GM12878 (cell line): ENCODE data around the gene HMX3. TPM values are rescaled to one million over a fixed set of nuclear protein-coding genes. Genes with fewer than 3 reads are reported as not detected.

Source experiments
- ATAC-seq: fragments of 200-7000 bp; cut with Tn5 transposase; 3 replicates; pipeline ENCODE4 v1.9.1; 2020; ENCODE audit warnings: mild to moderate bottlenecking, moderate library complexity
- BruUV-seq: library from RNA; stranded (reverse); fragments of 400-500 nt; replicated peaks from 2 replicates; lab custom pipeline; 2021; lab: Mats Ljungman, UMichigan
- CTCF ChIA-PET: fragments of 300-600 bp; sonication (Branson Sonifier 250); formaldehyde crosslinking; extraction: SDS; loops from one replicate; lab custom pipeline; 2021; ENCODE audit warnings: inconsistent platforms; lab: Yijun Ruan, JAX
- POLR2A ChIA-PET: fragments of 350-600 bp; formaldehyde crosslinking; extraction: SDS; loops from one replicate; lab custom pipeline; 2021; ENCODE audit warnings: inconsistent platforms; lab: Charles Lee
- RAD21 ChIA-PET: fragments of 300-600 bp; sonication (Branson Sonifier 250); formaldehyde crosslinking; loops from one replicate; lab custom pipeline; 2023; ENCODE audit warnings: antibody characterized with exemption; ENCODE audit not compliant: unreplicated experiment; lab: Charles Lee
- SMC1A ChIA-PET: fragments of 300-600 bp; sonication (Branson Sonifier 250); formaldehyde crosslinking; loops from one replicate; lab custom pipeline; 2023; ENCODE audit not compliant: unreplicated experiment, uncharacterized antibody; lab: Charles Lee
- DNase-seq: peaks from one replicate; pipeline ENCODE4 v3.0.0-alpha.2; 2011; ENCODE audit warnings: low read depth, low spot score
- FAIRE-seq: peaks from 3 replicates; lab custom pipeline; 2011; peaks lifted over from hg19 to GRCh38; lab: Jason Lieb, UNC
- H2AFZ ChIP-seq: 2 replicates; pipeline ENCODE4 v1.6.0; 2011; ENCODE audit warnings: low read depth, low read length, control low read depth; ENCODE audit not compliant: control insufficient read depth
- H3K27ac ChIP-seq: 2 replicates; pipeline ENCODE4 v1.5.1; 2011; ENCODE audit warnings: control low read depth; ENCODE audit not compliant: control insufficient read depth, insufficient read depth
- H3K27me3 ChIP-seq, 2 experiments: replicated peaks in 1 of 2; 2 replicates each; pipeline versions ENCODE4 v1.6.0 to v1.6.1; 2011; ENCODE audit warnings: low read length in 1 of 2; ENCODE audit not compliant: control insufficient read depth in 2 of 2, insufficient read depth in 2 of 2
- H3K36me3 ChIP-seq, 2 experiments: 2 replicates each; pipeline ENCODE4 v1.5.1; 2011; ENCODE audit warnings: low read length in 1 of 2; ENCODE audit not compliant: control insufficient read depth in 2 of 2, insufficient read depth in 2 of 2
- H3K4me1 ChIP-seq: 2 replicates; pipeline ENCODE4 v1.6.1; 2011; ENCODE audit warnings: mild to moderate bottlenecking, low read length, moderate library complexity, mixed read lengths; ENCODE audit not compliant: control insufficient read depth, insufficient read depth
- H3K4me2 ChIP-seq: 2 replicates; pipeline ENCODE4 v1.6.0; 2011; ENCODE audit warnings: control low read depth; ENCODE audit not compliant: control insufficient read depth, insufficient read depth
- H3K4me3 ChIP-seq: fragments of 200-600 bp; sonication (generic); 2 replicates; pipeline ENCODE4 v1.5.1; 2016
- H3K79me2 ChIP-seq: 2 replicates; pipeline ENCODE4 v1.6.0; 2011; ENCODE audit warnings: low read length; ENCODE audit not compliant: control insufficient read depth, insufficient read depth
- H3K9ac ChIP-seq: 2 replicates; pipeline ENCODE4 v1.8.0; 2011; ENCODE audit warnings: low read length, control low read depth, mixed read lengths; ENCODE audit not compliant: control insufficient read depth, insufficient read depth
- H3K9me3 ChIP-seq: replicated peaks from 3 replicates; pipeline ENCODE4 v1.5.1; 2011; ENCODE audit warnings: mild to moderate bottlenecking, low read length; ENCODE audit not compliant: control insufficient read depth, insufficient read depth
- H4K20me1 ChIP-seq: 2 replicates; pipeline ENCODE4 v1.6.0; 2011; ENCODE audit not compliant: control insufficient read depth, insufficient read depth
- CHD2 ChIP-seq: IDR thresholded peaks from 2 replicates; pipeline ENCODE4 v1.6.1; 2011; ENCODE audit warnings: low read depth, low read length, improper control_type of control experiment, borderline replicate concordance
- PAX5 ChIP-seq: IDR thresholded peaks from 2 replicates; pipeline ENCODE4 v1.6.1; 2011; ENCODE audit warnings: low read depth, low read length, borderline replicate concordance
- RBBP5 ChIP-seq: fragments of 200-600 bp; sonication (generic); conservative IDR thresholded peaks from 2 replicates; pipeline ENCODE4 v1.6.1; 2016
- SIN3A ChIP-seq: IDR thresholded peaks from 2 replicates; pipeline ENCODE4 v1.6.1; 2012; ENCODE audit warnings: low read depth, low read length, improper control_type of control experiment
- SKIL ChIP-seq: fragments of 450-650 bp; IDR thresholded peaks from 2 replicates; pipeline ENCODE4 v1.6.1; 2017; ENCODE audit warnings: mild to moderate bottlenecking, low read depth, inconsistent platforms; ENCODE audit not compliant: poor library complexity, severe bottlenecking
- SMARCA5 ChIP-seq: fragments of 450-650 bp; IDR thresholded peaks from 2 replicates; pipeline ENCODE4 v1.6.1; 2017; ENCODE audit warnings: mild to moderate bottlenecking
- SMC3 ChIP-seq: IDR thresholded peaks from 2 replicates; pipeline ENCODE4 v1.6.1; 2011; ENCODE audit warnings: low read length, improper control_type of control experiment, borderline replicate concordance
- ZBED1 ChIP-seq: IDR thresholded peaks from 2 replicates; pipeline ENCODE4 v1.6.1; 2016; ENCODE audit warnings: borderline replicate concordance
- ZNF217 ChIP-seq: fragments of 450-650 bp; IDR thresholded peaks from 2 replicates; pipeline ENCODE4 v1.6.1; 2017; ENCODE audit warnings: antibody characterized with exemption, mild to moderate bottlenecking
- ZZZ3 ChIP-seq: IDR thresholded peaks from 2 replicates; pipeline ENCODE4 v1.6.1; 2011; ENCODE audit warnings: low read depth; ENCODE audit not compliant: control insufficient read depth, insufficient read length
- WGBS: methylation state at CpG from one replicate; pipeline ENCODE4 v1.1.6; 2016; ENCODE audit warnings: low lambda C conversion rate; ENCODE audit not compliant: insufficient replicate concordance, insufficient coverage; ENCODE audit errors: missing lambda C conversion rate; 5-methylcytosine and 5-hydroxymethylcytosine counted together
- in situ Hi-C: fragments of 300-500 bp; cut with MboI; formaldehyde crosslinking; loops from 9 replicates; pipeline ENCODE4 v1.14.3; 2018; ENCODE audit warnings: mixed read lengths
- intact Hi-C: fragments of 100-400 bp; cut with micrococcal nuclease; formaldehyde crosslinking; loops from one replicate; pipeline ENCODE4 v1.14.2; 2022; ENCODE audit not compliant: unreplicated experiment
- polyA plus RNA-seq, 11 experiments: library from polyadenylated mRNA; depleted of rRNA in 4 of 11; unstranded in 6 of 11; stranded (reverse) in 5 of 11; fragments of >200 nt; fragmentation: Nextera tagmentation in 4 of 11; fragmentation: Illumina TruSeq in 1 of 11; extraction: Ambion mirVana in 4 of 11; extraction: Trizol in 1 of 11; gene quantifications; 1 replicate in 1 of 11; 2 replicates in 10 of 11; pipeline versions ENCODE4 v1.2.1 to v1.2.3, GENCODE V29; 2011 to 2016; ENCODE audit warnings: inconsistent platforms in 2 of 11, missing spikeins in 2 of 11, low read depth in 1 of 11
- total RNA-seq, 4 experiments: library from RNA; depleted of rRNA in 3 of 4; stranded (reverse); fragments of >200 nt in 3 of 4; fragmentation: Illumina TruSeq in 1 of 4; extraction: Trizol in 1 of 4; gene quantifications; 2 replicates each; pipeline versions ENCODE4 v1.2.1 to v1.2.3, GENCODE V29; 2013 to 2021
- TF ChIP-seq, protein P1 (sequence below), 3 experiments: IDR thresholded peaks in 2 of 3; conservative IDR thresholded peaks in 1 of 3; 2 replicates each; pipeline ENCODE4 v1.5.1; 2011; ENCODE audit warnings: low read depth in 3 of 3, low read length in 3 of 3, mild to moderate bottlenecking in 3 of 3, control low read depth in 2 of 3, moderate library complexity in 2 of 3, inconsistent platforms in 1 of 3, mixed read lengths in 1 of 3; ENCODE audit not compliant: control insufficient read depth in 2 of 3, insufficient read depth in 1 of 3; ENCODE audit errors: extremely low read depth in 1 of 3

The HMX3 gene
- total and polyA plus RNA-seq, 10 of the 15 experiments (the other 5 are each of a cell fraction or from before 2014, with no cell fraction given), result 0.63 to 60.5 (median 15.3) TPM; not detected in 2

GRCh38 chr10:123144697-123145541 lies 9.1 kb downstream of the HMX3 start:
- TF ChIP-seq SKIL (no peak), CHD2 (no peak), SMC3 (0 out of 2 replicates have a peak, but pooled peaks have one; percentile 24), ZNF217 (no peak), PAX5 (no peak), SMARCA5 (no peak), SIN3A (no peak), ZZZ3 (no peak), ZBED1 (no peak), RBBP5 (no peak)
- TF ChIP-seq, protein P1, sequence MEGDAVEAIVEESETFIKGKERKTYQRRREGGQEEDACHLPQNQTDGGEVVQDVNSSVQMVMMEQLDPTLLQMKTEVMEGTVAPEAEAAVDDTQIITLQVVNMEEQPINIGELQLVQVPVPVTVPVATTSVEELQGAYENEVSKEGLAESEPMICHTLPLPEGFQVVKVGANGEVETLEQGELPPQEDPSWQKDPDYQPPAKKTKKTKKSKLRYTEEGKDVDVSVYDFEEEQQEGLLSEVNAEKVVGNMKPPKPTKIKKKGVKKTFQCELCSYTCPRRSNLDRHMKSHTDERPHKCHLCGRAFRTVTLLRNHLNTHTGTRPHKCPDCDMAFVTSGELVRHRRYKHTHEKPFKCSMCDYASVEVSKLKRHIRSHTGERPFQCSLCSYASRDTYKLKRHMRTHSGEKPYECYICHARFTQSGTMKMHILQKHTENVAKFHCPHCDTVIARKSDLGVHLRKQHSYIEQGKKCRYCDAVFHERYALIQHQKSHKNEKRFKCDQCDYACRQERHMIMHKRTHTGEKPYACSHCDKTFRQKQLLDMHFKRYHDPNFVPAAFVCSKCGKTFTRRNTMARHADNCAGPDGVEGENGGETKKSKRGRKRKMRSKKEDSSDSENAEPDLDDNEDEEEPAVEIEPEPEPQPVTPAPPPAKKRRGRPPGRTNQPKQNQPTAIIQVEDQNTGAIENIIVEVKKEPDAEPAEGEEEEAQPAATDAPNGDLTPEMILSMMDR (IDR thresholded peaks at IDR 0.05 in 2 of 3, conservative IDR thresholded peaks at IDR 0.05 in 1 of 3; ENCODE audit: control insufficient read depth in 2 of 3, extremely low read depth in 1 of 3, insufficient read depth in 1 of 3, low read depth in 3 of 3, low read length in 3 of 3), result peak in 1 of 3 experiments; percentile 22; a peak in 2 of 6 replicates

More at GRCh38 chr10:123144697-123145541, 9.1 kb downstream of the HMX3 start:
- ChIA-PET RAD21 (interaction anchor here (0.8 to 1.3 kb wide), 2 partner anchors 236 to 257 kb away, joined by 3 read pairs; no protein-coding TSS in a partner anchor), CTCF (interaction anchor here (0.6 kb wide), 1 partner anchor 127 kb away, joined by 3 read pairs; no protein-coding TSS in a partner anchor), POLR2A (interaction anchor here (0.5 kb wide), 1 partner anchor 705 kb away, joined by 3 read pairs; no protein-coding TSS in a partner anchor), SMC1A (interaction anchor here (0.5 kb wide), 1 partner anchor 108 kb away, joined by 4 read pairs; no protein-coding TSS in a partner anchor)
- ATAC-seq, result no peak
- peak overlapping the region; percentile 38; the same call in 1 of the 2 replicates for H3K4me2 ChIP-seq
- H3K36me3 ChIP-seq, result no peaks in the 10 kb centered on the region
- no peak for FAIRE-seq
- BruUV-seq, result no TSS peak
- intact Hi-C loops, result no loop called here
- in situ Hi-C loops, result no loop called here
- no peak overlapping the region for H3K27ac ChIP-seq
- H3K79me2 ChIP-seq, result peaks cover 18% of the 10 kb centered on the region
- no peak overlapping the region for H3K9ac ChIP-seq
- no peak for DNase-seq
- peaks cover 35 to 43% of the 10 kb centered on the region in 2 experiments for H3K27me3 ChIP-seq
- H2AFZ ChIP-seq, result no peak overlapping the region
- no peak overlapping the region for H3K4me3 ChIP-seq
- 12% methylated on average over 29 of the region's 29 CpGs for WGBS
- H4K20me1 ChIP-seq, result no peaks in the 10 kb centered on the region
- peaks cover 1% of the 10 kb centered on the region; the same call in 2 of the 3 replicates for H3K9me3 ChIP-seq
- H3K4me1 ChIP-seq, result peaks cover 4% of the 10 kb centered on the region; the same call in 1 of the 2 replicates
